Stimulated activated CD4-positive, alpha-beta T cell treated with anti-CD3 and anti-CD28 coated beads, Interleukin-12 subunit alpha, Interleukin-12 subunit beta, amount 100 ng/mL, for 24 hours (primary cell): Measurements from ENCODE around the gene SESN2.

ENCODE experiments used
- DNase-seq, 2 experiments: peaks; one replicate each; pipeline ENCODE4 v3.0.0-alpha.2; 2020; ENCODE audit warnings: low read depth in 2 of 2

SESN2 gene

GRCh38 chr1:28259252-28259933, at the start of gene SESN2:
Gene SESN2 (plus strand): TSS chr1:28259518. CDS start chr1:28259848, 330 bp downstream.
- peak; percentile 99 for DNase-seq

GRCh38 chr1:28209700-28210099, 49.6 kb upstream of the SESN2 start:
- DNase-seq: no peak

GRCh38 chr1:28213315-28213714, 46.0 kb upstream of the SESN2 start:
- DNase-seq: no peak

GRCh38 chr1:28229089-28229488, 30.2 kb upstream of the SESN2 start:
- DNase-seq: no peak

- no peak for DNase-seq
Measured at GRCh38 chr1:28229996-28230395, 29.3 kb upstream of the SESN2 start.

GRCh38 chr1:28232558-28233263, 26.6 kb upstream of the SESN2 start, which contains the start of gene DNAJC8:
Gene DNAJC8 (minus strand): TSS chr1:28233029. CDS start chr1:28232998, 31 bp downstream.
- peak; percentile 88 to 95 for DNase-seq

GRCh38 chr1:28233264-28233606, 26.1 kb upstream of the SESN2 start:
- DNase-seq: no peak

- DNase-seq: peak; percentile 86 to 93
Measured at GRCh38 chr1:28235755-28236655, 23.3 kb upstream of the SESN2 start, which contains the start of gene ATP5IF1. Gene ATP5IF1 (plus strand): TSS chr1:28236124. CDS start chr1:28236184, 60 bp downstream.

- DNase-seq: no peak
Measured at GRCh38 chr1:28236656-28237322, 22.5 kb upstream of the SESN2 start.

GRCh38 chr1:28239004-28239403, 20.3 kb upstream of the SESN2 start:
- DNase-seq: no peak

GRCh38 chr1:28240024-28240423, 19.3 kb upstream of the SESN2 start:
- DNase-seq: no peak

GRCh38 chr1:28241638-28242241, 17.6 kb upstream of the SESN2 start:
- no peak for DNase-seq

GRCh38 chr1:28243685-28244311, 15.5 kb upstream of the SESN2 start:
- DNase-seq: no peak

GRCh38 chr1:28244549-28245251, 14.6 kb upstream of the SESN2 start:
- no peak for DNase-seq

GRCh38 chr1:28246427-28246832, 12.9 kb upstream of the SESN2 start:
- no peak for DNase-seq

GRCh38 chr1:28247612-28248272, 11.6 kb upstream of the SESN2 start:
- no peak for DNase-seq

- DNase-seq: peak; percentile 63 to 76
Measured at GRCh38 chr1:28248273-28249012, 10.9 kb upstream of the SESN2 start.

GRCh38 chr1:28249013-28249865, 10.1 kb upstream of the SESN2 start:
- DNase-seq: no peak
